ENCODE data around the gene POLR1D.

The POLR1D gene, protein sequence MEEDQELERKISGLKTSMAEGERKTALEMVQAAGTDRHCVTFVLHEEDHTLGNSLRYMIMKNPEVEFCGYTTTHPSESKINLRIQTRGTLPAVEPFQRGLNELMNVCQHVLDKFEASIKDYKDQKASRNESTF

DNA sequence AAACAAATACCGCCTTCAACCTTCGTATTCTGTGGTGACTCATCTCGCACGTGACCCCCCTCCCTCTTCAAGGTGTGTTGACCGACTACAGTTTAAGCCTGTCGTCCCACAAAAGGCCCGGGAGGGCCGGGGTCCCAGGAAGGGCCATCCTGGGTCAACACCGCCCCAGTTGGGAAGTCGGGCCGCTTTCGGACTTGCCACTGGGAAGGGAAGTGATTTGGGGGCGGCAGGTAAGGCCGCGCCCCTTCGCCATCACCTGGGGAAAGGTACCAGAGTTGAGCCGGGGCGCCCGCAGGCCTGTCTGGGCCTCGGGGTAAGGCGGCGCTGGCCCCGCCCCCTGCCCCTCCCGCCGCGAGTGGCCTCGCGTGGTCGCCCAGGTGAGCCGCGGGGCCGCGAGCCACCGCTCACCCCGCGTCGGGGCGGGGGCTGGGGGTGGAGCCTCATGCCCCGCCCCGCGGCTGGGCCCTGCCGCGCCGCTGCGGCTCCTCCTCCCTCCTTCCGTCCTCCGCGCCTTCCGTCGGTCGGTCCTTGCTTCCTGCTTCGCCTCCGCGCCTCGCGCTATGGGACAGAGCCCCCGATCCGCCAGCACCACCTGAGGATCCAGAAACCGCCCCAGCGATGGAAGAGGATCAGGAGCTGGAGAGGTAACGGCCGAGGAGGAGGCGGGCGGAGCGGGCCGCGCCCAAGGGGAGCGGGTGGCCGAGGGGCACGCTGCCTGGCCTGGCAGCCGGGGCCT, at the start of gene POLR1D:
TSS of gene POLR1D (plus strand) at position 527 of the 736 bp plus-strand sequence. CDS start at position 619, 92 bp downstream.
- peak; percentile 67 for DNase-seq (ENCODE audit: low spot score)

GRCh38 chr13:27572234-27572901, 49.3 kb upstream of the POLR1D start:
- DNase-seq (ENCODE audit: low spot score): no peak

DNA sequence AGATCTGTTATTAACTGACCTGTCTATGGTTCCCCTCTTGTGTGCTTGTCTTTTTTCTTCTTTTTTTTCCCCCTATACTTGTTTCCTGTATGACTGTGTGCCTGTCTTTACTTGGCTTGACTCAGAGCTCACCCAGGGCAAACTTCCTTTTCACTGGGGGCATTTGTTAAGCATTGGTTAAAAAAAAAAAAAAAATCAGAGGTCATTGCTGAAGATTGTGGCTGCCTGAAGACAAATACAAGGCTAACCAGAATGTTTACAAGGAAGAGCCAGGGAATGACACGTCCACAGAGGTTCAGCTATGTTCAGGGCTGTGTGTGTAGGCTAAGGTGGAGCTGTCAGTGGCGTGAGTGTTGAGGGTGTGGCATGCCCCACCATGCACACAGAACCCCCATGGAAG, 48.4 kb upstream of the POLR1D start:
- no peak for DNase-seq (ENCODE audit: low spot score)

- no peak for DNase-seq (ENCODE audit: low spot score)
These were observed 47.0 kb upstream of the POLR1D start for GRCh38 chr13:27574661-27575060.

GRCh38 chr13:27578121-27579030, 43.3 kb upstream of the POLR1D start:
- peak; percentile 89 for DNase-seq (ENCODE audit: low spot score)

GRCh38 chr13:27583645-27584044, 38.0 kb upstream of the POLR1D start:
- peak; percentile 29 for DNase-seq (ENCODE audit: low spot score)

DNA sequence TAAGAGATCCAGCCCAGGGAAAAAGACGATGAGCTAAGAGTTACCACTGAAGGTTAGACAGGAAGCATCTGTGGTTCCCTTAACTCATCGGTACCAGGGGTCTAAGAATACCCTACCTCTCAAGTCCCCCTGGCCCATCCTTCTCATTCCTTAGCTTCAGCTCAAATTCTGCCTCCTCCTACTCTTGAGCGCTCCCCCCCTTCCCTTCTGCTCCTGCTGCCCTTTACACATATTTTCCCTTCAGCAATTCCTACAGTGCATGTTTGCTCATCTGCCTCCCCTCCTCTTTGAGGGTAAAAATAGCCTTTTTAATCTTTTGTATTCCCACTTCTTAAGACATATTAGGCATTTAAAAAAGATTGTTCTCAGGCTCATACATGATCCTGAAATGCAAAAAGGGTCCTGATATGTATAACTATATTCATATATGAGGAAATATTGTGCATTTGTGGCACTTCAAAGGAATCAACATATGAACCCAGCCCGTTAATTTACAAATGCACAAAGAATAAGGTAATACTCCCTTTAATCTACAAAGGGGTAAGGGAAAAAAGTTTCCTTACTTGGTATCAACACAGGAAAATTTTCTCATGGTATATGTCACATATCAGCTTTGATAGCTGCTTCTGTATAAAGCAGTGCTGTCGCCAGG, 34.5 kb upstream of the POLR1D start:
- DNase-seq (ENCODE audit: low spot score): no peak

DNA sequence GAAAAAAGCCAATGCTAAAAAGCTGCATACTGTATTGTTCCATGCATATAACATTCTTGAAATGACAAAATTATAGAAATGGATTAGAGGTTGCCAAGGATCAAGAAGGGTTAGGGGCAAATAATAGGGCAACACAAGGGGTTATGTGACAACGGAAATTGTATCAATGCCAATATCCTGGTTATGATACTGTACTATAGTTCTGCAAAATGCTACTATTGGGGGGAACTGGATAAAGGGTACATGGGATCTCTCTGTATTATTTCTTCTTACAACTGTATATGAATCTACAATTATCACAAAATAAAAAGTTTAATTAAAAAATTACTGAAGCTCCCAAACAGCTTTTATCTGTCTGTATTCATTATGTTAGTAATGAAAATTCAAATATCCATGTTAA, 33.3 kb upstream of the POLR1D start:
- no peak for DNase-seq (ENCODE audit: low spot score)

DNA sequence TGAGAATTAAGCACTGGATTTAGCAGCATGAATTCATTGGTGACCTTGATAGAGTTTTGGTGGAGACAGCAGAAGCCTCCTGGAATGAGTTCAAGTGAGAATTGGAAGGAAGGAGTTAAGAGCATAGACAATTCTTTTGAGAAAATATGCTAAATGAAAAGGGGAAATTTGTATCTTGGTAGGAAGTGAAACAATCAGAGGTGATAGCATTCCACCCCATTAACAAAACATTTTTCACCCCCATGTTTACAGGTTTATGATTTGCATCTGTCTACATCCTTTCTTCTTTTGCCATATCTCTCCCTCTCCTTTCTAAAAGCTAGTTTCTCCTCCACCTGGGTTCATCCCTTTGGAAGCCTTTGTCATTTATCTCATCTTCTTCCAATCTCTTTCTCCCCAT, 28.8 kb upstream of the POLR1D start:
- no peak for DNase-seq (ENCODE audit: low spot score)

GRCh38 chr13:27593267-27593666, 28.4 kb upstream of the POLR1D start:
- no peak for DNase-seq (ENCODE audit: low spot score)

- no peak for DNase-seq (ENCODE audit: low spot score)
These were observed 26.5 kb upstream of the POLR1D start for GRCh38 chr13:27595055-27595811.

GRCh38 chr13:27599096-27599495, 22.6 kb upstream of the POLR1D start:
- DNase-seq (ENCODE audit: low spot score): no peak

DNA sequence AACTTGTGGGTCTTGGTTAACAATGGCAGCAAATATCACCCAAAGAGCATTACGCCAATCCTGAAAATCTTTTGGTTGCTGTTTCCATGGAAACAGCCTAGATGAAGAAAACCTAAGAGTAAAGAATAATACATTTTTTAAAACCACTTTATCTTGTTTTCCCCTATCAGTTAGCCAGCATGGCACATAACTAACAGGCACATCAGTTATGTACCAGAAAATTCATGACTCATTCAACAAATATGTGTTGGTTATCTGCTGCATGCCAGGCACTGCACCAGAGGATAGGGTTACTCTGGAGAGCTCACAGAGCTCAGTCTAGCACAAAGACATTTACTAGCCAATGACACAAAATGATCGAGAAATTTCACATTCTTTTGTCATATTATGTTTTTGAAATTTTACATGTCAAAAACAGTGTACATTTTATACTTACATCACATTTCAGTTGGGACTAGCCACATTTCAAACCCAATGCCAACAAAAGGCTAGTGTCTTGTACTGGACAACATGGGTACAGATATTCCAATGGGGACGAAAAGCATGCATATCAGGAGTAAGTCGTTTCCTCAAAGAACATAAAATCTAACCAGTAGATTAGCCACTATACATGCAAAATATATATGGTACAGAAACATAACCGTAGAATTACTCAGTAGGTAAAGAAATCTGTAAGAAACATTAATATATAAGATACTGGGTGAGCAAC, 21.7 kb upstream of the POLR1D start:
- DNase-seq (ENCODE audit: low spot score): peak; percentile 65

GRCh38 chr13:27600711-27601110, 21.0 kb upstream of the POLR1D start:
- DNase-seq (ENCODE audit: low spot score): no peak

DNA sequence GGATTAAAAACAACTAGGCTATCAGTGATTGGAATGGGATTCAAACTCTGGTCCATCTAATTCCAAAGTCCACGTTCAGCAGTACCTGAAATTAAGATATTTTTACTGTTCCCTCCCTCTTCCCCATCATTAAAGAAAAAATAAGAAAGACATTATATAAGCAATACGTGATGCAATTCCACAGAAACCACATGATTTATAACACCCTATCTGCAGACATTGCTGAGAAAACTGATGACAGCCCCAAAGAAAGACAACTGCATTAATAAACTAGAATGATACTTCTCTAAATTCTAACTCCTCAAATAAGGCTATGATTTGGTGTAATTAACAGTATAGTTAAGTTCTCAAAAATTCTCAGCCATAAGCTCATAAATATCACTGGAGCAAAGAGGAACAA, 20.5 kb upstream of the POLR1D start:
- no peak for DNase-seq (ENCODE audit: low spot score)

- no peak for DNase-seq (ENCODE audit: low spot score)
These were observed 19.9 kb upstream of the POLR1D start for GRCh38 chr13:27601803-27602202.

GRCh38 chr13:27605099-27605498, 16.6 kb upstream of the POLR1D start:
- no peak for DNase-seq (ENCODE audit: low spot score)

- DNase-seq (ENCODE audit: low spot score): no peak
These were observed 16.0 kb upstream of the POLR1D start for GRCh38 chr13:27605610-27606200.

GRCh38 chr13:27607125-27607524, 14.6 kb upstream of the POLR1D start:
- DNase-seq (ENCODE audit: low spot score): peak; percentile 38

DNA sequence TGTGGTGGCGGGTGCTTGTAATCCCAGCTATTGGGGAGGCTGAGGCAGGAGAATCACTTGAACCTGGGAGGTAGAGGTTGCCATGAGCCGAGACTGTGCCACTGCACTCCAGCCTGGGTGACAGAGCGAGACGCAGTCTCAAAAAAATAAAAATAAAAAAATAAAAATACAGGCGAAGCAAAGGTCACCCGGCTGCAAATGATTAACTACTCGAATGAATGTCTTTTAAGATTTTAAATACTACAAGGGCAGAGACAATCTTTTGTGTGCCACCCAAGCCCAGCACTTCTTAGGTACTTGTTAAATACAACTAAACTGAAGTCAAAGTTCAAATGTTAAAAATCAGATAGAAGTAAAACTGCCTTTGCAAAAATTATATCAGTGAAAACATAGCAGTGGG, 8.1 kb upstream of the POLR1D start:
- no peak for DNase-seq (ENCODE audit: low spot score)
